B cell (primary cell): ENCODE data around the gene NPW. TPM values are rescaled to one million over a fixed set of nuclear protein-coding genes. Genes with fewer than 3 reads are reported as not detected.

Experiments
- ATAC-seq: fragments of 200-7000 bp; cut with Tn5 transposase; one replicate; pipeline ENCODE4 v1.10.0; 2021; ENCODE audit warnings: low read depth, mild to moderate bottlenecking, moderate number of reproducible peaks, moderate library complexity
- CTCF ChIA-PET: fragments of 350-600 bp; sonication (Branson Sonifier 250); formaldehyde crosslinking; loops from one replicate; lab custom pipeline; 2021; ENCODE audit warnings: antibody characterized with exemption, inconsistent platforms; lab: Charles Lee
- POLR2A ChIA-PET: fragments of 350-600 bp; sonication (Branson Sonifier 250); formaldehyde crosslinking; loops from one replicate; lab custom pipeline; 2021; ENCODE audit warnings: antibody characterized with exemption; lab: Charles Lee
- DNase-seq: peaks from one replicate; pipeline ENCODE4 v3.0.0; 2013
- H2AFZ ChIP-seq: 2 replicates; pipeline ENCODE4 v1.6.1; 2012; ENCODE audit warnings: mild to moderate bottlenecking, low read depth, low read length; ENCODE audit not compliant: insufficient read depth, poor library complexity, severe bottlenecking
- H3K27ac ChIP-seq, 2 donors: 1 replicate in 1 of 2; 2 replicates in 1 of 2; pipeline ENCODE4 v1.5.1; 2012 to 2013; ENCODE audit warnings: low read length in 2 of 2, mild to moderate bottlenecking in 2 of 2, moderate library complexity in 1 of 2
- H3K27me3 ChIP-seq, 4 experiments: fragments of 200-600 bp in 1 of 4; sonication (generic) in 1 of 4; replicated peaks in 1 of 4; 1 replicate in 2 of 4; 2 replicates in 2 of 4; pipeline versions ENCODE4 v1.6.1 to v1.7.0; 2013 to 2016; ENCODE audit warnings: low read length in 3 of 4, mild to moderate bottlenecking in 2 of 4, mixed read lengths in 1 of 4, moderate library complexity in 1 of 4; ENCODE audit not compliant: insufficient read depth in 4 of 4, control insufficient read depth in 3 of 4; ENCODE audit errors: control extremely low read depth in 1 of 4
- H3K36me3 ChIP-seq, 2 experiments: replicated peaks in 1 of 2; 1 replicate in 1 of 2; 2 replicates in 1 of 2; pipeline versions ENCODE4 v1.6.1 to v1.7.1; 2013; ENCODE audit warnings: low read length in 1 of 2; ENCODE audit not compliant: insufficient read depth in 2 of 2, control insufficient read depth in 1 of 2; ENCODE audit errors: control extremely low read depth in 1 of 2, extremely low read depth in 1 of 2
- H3K4me1 ChIP-seq, 2 donors: fragments of 200-600 bp in 1 of 2; sonication (generic) in 1 of 2; 1 replicate in 1 of 2; 2 replicates in 1 of 2; pipeline versions ENCODE4 v1.5.1 to v1.6.1; 2013 to 2017; ENCODE audit warnings: low read length in 2 of 2; ENCODE audit not compliant: control insufficient read depth in 2 of 2, insufficient read depth in 2 of 2
- H3K4me2 ChIP-seq: replicated peaks from 2 replicates; pipeline ENCODE3; 2012; ENCODE audit warnings: mild to moderate bottlenecking, low read depth, low read length; ENCODE audit not compliant: poor library complexity, severe bottlenecking
- H3K4me3 ChIP-seq, 5 experiments: fragments of 200-600 bp in 1 of 5; sonication (generic) in 1 of 5; 1 replicate in 3 of 5; 2 replicates in 2 of 5; pipeline versions ENCODE4 v1.5.1 to v1.7.0; 2011 to 2016; ENCODE audit warnings: low read length in 4 of 5, mild to moderate bottlenecking in 4 of 5, low read depth in 2 of 5, control low read depth in 1 of 5, moderate library complexity in 1 of 5; ENCODE audit not compliant: insufficient read depth in 1 of 5; ENCODE audit errors: control extremely low read depth in 1 of 5, extremely low read depth in 1 of 5
- H3K79me2 ChIP-seq: fragments of 200-600 bp; sonication (generic); one replicate; pipeline ENCODE4 v1.6.0; 2016; ENCODE audit warnings: low read length; ENCODE audit not compliant: control insufficient read depth, insufficient read depth
- H3K9ac ChIP-seq: fragments of 200-600 bp; sonication (generic); 2 replicates; pipeline ENCODE4 v1.6.1; 2017; ENCODE audit warnings: mild to moderate bottlenecking, low read length, moderate library complexity
- H3K9me3 ChIP-seq, 3 donors: one replicate each; pipeline versions ENCODE4 v1.6.1 to v1.7.1; 2013; ENCODE audit warnings: low read length in 2 of 3; ENCODE audit not compliant: control insufficient read depth in 2 of 3, insufficient read depth in 1 of 3; ENCODE audit errors: control extremely low read depth in 1 of 3
- H4K20me1 ChIP-seq: 2 replicates; pipeline ENCODE4 v1.6.0; 2012; ENCODE audit warnings: mild to moderate bottlenecking, low read length; ENCODE audit not compliant: insufficient read depth, control insufficient read depth, poor library complexity, severe bottlenecking
- H3K27ac Mint-ChIP-seq: one replicate; pipeline ENCODE4 v1.8.0; 2021; ENCODE audit warnings: mixed read lengths
- H3K27me3 Mint-ChIP-seq: one replicate; pipeline ENCODE4 v1.8.0; 2021; ENCODE audit warnings: mixed read lengths
- H3K4me1 Mint-ChIP-seq: one replicate; pipeline ENCODE4 v1.8.0; 2021; ENCODE audit warnings: mixed read lengths
- H3K4me3 Mint-ChIP-seq: one replicate; pipeline ENCODE4 v1.8.0; 2021; ENCODE audit warnings: mixed read lengths
- H3K9me3 Mint-ChIP-seq: one replicate; pipeline ENCODE4 v1.8.0; 2022; ENCODE audit warnings: mixed read lengths; ENCODE audit not compliant: insufficient read depth
- EZH2 ChIP-seq: IDR thresholded peaks from 2 replicates; pipeline ENCODE4 v1.6.1; 2012; ENCODE audit warnings: borderline replicate concordance, low read depth, mild to moderate bottlenecking, moderate library complexity, low read length; ENCODE audit not compliant: insufficient read depth, poor library complexity, severe bottlenecking
- WGBS: methylation state at CpG from one replicate; pipeline ENCODE4 v1.1.5; 2013; ENCODE audit warnings: missing lambda C conversion rate; ENCODE audit not compliant: insufficient coverage; 5-methylcytosine and 5-hydroxymethylcytosine counted together
- intact Hi-C: fragments of 100-400 bp; cut with micrococcal nuclease; formaldehyde crosslinking; loops from one replicate; pipeline ENCODE4 v1.10.0; 2022
- polyA plus RNA-seq: library from polyadenylated mRNA; depleted of rRNA; stranded (reverse); fragments of >200 nt; gene quantifications from 2 replicates; pipeline ENCODE4 v1.2.3, GENCODE V29; 2012
- total RNA-seq, 2 donors: library from RNA; stranded (reverse); fragments of 120-200 nt in 1 of 2; gene quantifications; 1 replicate in 1 of 2; 2 replicates in 1 of 2; pipeline versions ENCODE4 v1.2.3 to v1.2.4, GENCODE V29; 2013 to 2022
- TF ChIP-seq, protein P1 (sequence below): fragments of 200-600 bp; IDR thresholded peaks from one replicate; pipeline ENCODE4 v1.8.0; 2022; ENCODE audit warnings: antibody characterized with exemption, mild to moderate bottlenecking

NPW gene
- total and polyA plus RNA-seq, 2 donors (not counting 1 experiment from before 2014, with no cell fraction given): 0.13 to 1.7 TPM

DNA sequence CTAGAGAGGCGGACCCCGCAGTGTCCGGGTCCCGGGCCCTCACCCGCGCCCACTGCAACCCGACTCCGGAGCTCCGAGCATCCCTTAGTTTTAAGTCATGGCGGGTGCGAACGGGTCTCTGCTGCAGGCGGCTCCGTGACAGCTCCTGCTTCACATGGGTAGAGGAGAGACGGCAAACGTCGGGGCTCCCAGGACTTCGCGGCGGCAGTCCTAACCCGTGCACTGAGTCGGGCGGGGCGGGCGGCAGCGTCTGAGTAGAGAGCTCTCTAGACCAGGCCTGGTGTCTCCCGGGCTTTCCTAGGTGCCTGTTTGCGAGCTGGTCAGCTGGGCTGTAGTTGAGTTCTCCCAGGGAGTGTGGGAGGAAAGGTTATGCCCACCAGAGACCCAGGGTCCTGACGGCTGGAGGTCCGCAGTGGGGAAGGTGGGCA lies 28.5 kb downstream of the NPW start:
- Histone ChIP-seq H3K9ac (peak overlapping the region; percentile 75), H3K4me2 (peak overlapping the region; percentile 96), H3K4me3 (peak overlapping the region; percentile 27 to 79 (median 78)), H4K20me1 (no peaks in the 10 kb centered on the region), H2AFZ (peak overlapping the region; percentile 93), H3K27ac (peak overlapping the region in 1 of 2 donors; percentile 63), H3K79me2 (peaks cover 55% of the 10 kb centered on the region), H3K4me1 (peaks cover 17 to 35% of the 10 kb centered on the region in 2 donors), H3K27me3 (no peaks in the 10 kb centered on the region), H3K9me3 (no peaks in the 10 kb centered on the region), H3K36me3 (peaks cover 0 to 16% of the 10 kb centered on the region in 2 experiments)
- DNase-seq: no peak
- H3K4me3 Mint-ChIP-seq: peak overlapping the region; percentile 91
- ATAC-seq: no peak
- H3K4me1 Mint-ChIP-seq: peaks cover 20% of the 10 kb centered on the region
- TF ChIP-seq, protein P1, sequence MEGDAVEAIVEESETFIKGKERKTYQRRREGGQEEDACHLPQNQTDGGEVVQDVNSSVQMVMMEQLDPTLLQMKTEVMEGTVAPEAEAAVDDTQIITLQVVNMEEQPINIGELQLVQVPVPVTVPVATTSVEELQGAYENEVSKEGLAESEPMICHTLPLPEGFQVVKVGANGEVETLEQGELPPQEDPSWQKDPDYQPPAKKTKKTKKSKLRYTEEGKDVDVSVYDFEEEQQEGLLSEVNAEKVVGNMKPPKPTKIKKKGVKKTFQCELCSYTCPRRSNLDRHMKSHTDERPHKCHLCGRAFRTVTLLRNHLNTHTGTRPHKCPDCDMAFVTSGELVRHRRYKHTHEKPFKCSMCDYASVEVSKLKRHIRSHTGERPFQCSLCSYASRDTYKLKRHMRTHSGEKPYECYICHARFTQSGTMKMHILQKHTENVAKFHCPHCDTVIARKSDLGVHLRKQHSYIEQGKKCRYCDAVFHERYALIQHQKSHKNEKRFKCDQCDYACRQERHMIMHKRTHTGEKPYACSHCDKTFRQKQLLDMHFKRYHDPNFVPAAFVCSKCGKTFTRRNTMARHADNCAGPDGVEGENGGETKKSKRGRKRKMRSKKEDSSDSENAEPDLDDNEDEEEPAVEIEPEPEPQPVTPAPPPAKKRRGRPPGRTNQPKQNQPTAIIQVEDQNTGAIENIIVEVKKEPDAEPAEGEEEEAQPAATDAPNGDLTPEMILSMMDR: no peak
- no peak for TF ChIP-seq EZH2
- POLR2A ChIA-PET: interaction anchor here (0.6 to 0.7 kb wide), 2 partner anchors 17 to 105 kb away, joined by 5 to 9 read pairs; partner anchors contain the start of gene MSRB1
- intact Hi-C loops: loop anchor here (5.0 kb wide), 1 partner anchor 219 kb away; the partner anchor contains the start of gene RNPS1
- CTCF ChIA-PET: interaction anchor here (0.8 to 2.6 kb wide), 7 partner anchors 9 to 107 kb away, joined by 3 to 16 read pairs (median 6); partner anchors contain the start of genes NHERF2 and TRAF7
- H3K27ac Mint-ChIP-seq: peak overlapping the region; percentile 71
- H3K9me3 Mint-ChIP-seq: no peaks in the 10 kb centered on the region
- no peaks in the 10 kb centered on the region for H3K27me3 Mint-ChIP-seq
- WGBS: 2% methylated on average over 30 of the region's 30 CpGs

DNA sequence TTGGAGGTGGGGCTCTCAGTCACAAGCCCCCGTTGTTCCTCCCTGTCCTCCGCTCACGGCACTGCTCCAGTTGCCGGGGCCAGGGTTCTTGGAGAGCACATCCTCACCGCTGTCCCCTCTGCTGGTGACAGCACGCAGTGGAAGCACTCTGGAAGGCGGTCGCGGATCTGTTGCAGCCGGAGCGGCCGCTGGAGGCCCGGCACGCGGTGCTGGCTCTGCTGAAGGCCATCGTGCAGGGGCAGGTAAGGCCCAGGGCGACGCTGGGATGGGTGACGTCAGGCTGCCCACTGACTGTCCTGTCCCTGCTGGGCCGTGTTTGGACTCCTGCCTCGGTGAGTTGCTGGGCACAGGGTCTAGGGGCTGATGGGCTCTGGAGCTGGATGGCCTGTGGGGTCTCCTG lies 33.6 kb downstream of the NPW start:
- ChIA-PET CTCF (no interaction called here), POLR2A (no interaction called here)
- DNase-seq: no peak
- intact Hi-C loops: no loop called here
- Histone ChIP-seq H3K4me3 (no peak overlapping the region), H3K4me2 (no peak overlapping the region), H3K79me2 (peaks cover 37% of the 10 kb centered on the region), H3K27me3 (no peaks in the 10 kb centered on the region), H2AFZ (no peak overlapping the region), H3K9me3 (no peaks in the 10 kb centered on the region), H4K20me1 (no peaks in the 10 kb centered on the region), H3K36me3 (peaks cover 0 to 50% of the 10 kb centered on the region in 2 experiments), H3K4me1 (peaks cover 7% of the 10 kb centered on the region in 2 donors), H3K9ac (no peak overlapping the region), H3K27ac (no peak overlapping the region)
- Mint-ChIP-seq H3K4me1 (peaks cover 7% of the 10 kb centered on the region), H3K9me3 (no peaks in the 10 kb centered on the region), H3K27ac (no peak overlapping the region), H3K4me3 (no peak overlapping the region), H3K27me3 (no peaks in the 10 kb centered on the region)
- ATAC-seq: no peak
- 98% methylated on average over 20 of the region's 21 CpGs for WGBS
- no peak for TF ChIP-seq EZH2
- TF ChIP-seq, protein P1: no peak
